Activated naive CD8-positive, alpha-beta T cell treated with anti-CD3 and anti-CD28 coated beads, Interleukin-2, amount 50 U/mL, for 16 hours (primary cell): Measurements from ENCODE around the gene LIG1.
"Not testable (repeated sequence)": the region's sequence is repeated elsewhere in the genome, so short reads cannot be mapped to it uniquely, and the experiment has no call there.

Experiments used
- DNase-seq: peaks from one replicate; pipeline ENCODE4 v3.0.0-alpha.2; 2020; ENCODE audit warnings: low read depth, low spot score

The LIG1 gene

DNA sequence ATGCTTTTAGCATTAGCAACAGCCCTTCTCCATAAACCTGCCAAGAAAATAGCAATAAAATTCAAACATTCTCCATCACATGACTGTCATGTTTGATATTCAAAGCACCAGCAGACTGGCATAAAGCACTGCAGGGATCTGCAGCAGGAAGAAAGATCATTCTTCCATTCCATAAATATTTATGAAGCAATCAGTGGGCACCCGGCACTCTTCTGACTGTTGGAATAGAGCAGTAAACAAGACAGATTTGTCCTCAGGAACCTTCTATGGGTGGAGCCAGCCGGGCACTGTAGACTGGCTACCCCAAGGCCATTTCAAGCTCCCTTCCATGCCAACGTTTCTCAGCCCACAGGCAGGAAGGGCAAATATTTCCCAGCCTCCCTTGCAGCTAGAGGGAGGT lies 85.1 kb downstream of the LIG1 start:
- DNase-seq = no peak

DNA sequence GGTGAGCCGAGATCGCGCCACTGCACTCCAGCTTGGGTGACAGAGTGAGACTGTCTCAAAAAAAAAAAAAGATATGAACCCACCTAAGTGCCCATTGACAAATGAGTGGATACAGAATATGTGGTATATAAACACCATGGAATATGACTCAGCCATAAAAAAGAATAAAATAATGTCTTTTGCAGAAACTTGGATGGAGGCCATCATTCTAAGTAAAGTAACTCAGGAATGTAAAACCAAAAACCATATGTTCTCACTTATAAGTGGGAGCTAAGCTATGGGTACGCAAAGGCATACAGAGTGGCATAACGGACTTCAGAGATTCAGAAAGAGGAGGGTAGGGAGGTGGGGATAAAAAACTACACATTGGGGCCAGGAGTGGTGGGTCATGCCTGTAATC lies 89.0 kb downstream of the LIG1 start:
- DNase-seq = no peak

DNA sequence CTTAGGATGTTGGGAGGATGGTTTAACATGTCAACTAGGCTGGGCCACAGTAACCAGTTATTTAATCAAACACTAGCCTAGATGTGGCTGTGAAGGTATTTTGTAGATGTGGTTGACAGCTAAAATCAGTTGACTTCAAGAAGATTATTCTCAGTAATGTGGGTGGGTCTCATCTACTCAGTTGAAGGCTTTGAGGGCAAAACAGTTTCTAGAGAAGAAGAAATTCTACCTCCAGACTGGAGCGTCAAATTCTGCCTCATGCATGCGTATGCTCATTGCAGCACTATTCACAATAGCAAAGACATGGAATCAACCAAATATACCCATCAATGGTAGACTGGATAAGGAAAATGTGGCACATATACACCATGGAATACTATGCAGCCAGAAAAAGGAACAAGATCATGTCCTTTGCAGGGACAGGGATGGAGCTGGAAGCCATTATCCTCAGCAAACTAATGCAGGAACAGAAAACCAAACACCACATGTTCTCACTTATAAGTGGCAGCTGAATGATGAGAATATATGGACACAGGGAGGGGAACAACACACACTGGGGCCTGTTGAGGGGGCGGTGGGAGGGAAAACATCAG lies 99.9 kb downstream of the LIG1 start:
- DNase-seq = not testable (repeated sequence)

DNA sequence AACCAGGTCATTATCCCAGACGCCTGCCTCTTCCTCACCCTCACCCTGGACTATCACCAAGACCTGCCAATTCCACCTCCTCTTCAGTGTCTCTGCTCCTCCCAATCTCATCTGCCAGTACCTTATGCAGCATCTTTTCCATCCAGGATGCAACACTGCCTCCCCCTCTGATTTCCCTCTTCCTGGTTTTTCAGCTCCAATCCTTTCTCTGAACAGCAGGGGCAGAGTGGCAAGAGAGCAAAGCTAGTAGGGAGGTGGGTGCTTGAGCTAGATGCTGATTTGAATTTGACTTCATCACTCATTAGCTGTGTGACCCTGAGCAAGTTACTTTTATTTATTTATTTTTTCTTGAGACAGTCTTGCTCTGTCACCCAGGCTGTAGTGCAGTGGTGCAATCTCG lies 100.7 kb downstream of the LIG1 start:
- no peak for DNase-seq
